GM19455 (cell line): ENCODE measurements around the gene TMX2.

Source experiments
- ATAC-seq: cut with Tn5 transposase; IDR thresholded peaks from one replicate; pipeline ENCODE4 v1.9.1; 2021; ENCODE audit not compliant: unreplicated experiment

TMX2 gene

GRCh38 chr11:57763568-57763967 lies 51.2 kb downstream of the TMX2 start:
- ATAC-seq = no peak

- no peak for ATAC-seq
These were observed 51.6 kb downstream of the TMX2 start for GRCh38 chr11:57764021-57764420.

GRCh38 chr11:57764566-57764965 lies 52.2 kb downstream of the TMX2 start:
- no peak for ATAC-seq

- no peak for ATAC-seq
These were observed 52.6 kb downstream of the TMX2 start for GRCh38 chr11:57764972-57765371.

- no peak for ATAC-seq
These were observed 58.4 kb downstream of the TMX2 start for GRCh38 chr11:57770793-57771192.

GRCh38 chr11:57771365-57771764 lies 59.0 kb downstream of the TMX2 start:
- no peak for ATAC-seq

GRCh38 chr11:57772562-57772961 lies 60.2 kb downstream of the TMX2 start:
- ATAC-seq = no peak

GRCh38 chr11:57773026-57773598 lies 60.7 kb downstream of the TMX2 start:
- no peak for ATAC-seq

- no peak for ATAC-seq
These were observed 63.1 kb downstream of the TMX2 start for GRCh38 chr11:57775491-57775890.

- no peak for ATAC-seq
These were observed 63.7 kb downstream of the TMX2 start for GRCh38 chr11:57776031-57776521.

GRCh38 chr11:57776577-57777210 lies 64.3 kb downstream of the TMX2 start:
- no peak for ATAC-seq

- ATAC-seq = no peak
These were observed 65.5 kb downstream of the TMX2 start for GRCh38 chr11:57777969-57778317.

GRCh38 chr11:57778318-57779037 lies 66.1 kb downstream of the TMX2 start:
- no peak for ATAC-seq

- ATAC-seq = no peak
These were observed 66.9 kb downstream of the TMX2 start for GRCh38 chr11:57779276-57779675.

GRCh38 chr11:57781529-57781943 lies 69.1 kb downstream of the TMX2 start:
- no peak for ATAC-seq

- ATAC-seq = no peak
These were observed 72.7 kb downstream of the TMX2 start for GRCh38 chr11:57785072-57785471.

- no peak for ATAC-seq
These were observed 74.0 kb downstream of the TMX2 start for GRCh38 chr11:57786436-57786835.

GRCh38 chr11:57787006-57787604 lies 74.7 kb downstream of the TMX2 start:
- ATAC-seq = no peak

GRCh38 chr11:57787920-57788702 lies 75.7 kb downstream of the TMX2 start:
- ATAC-seq = peak; percentile 45

- no peak for ATAC-seq
These were observed 76.3 kb downstream of the TMX2 start for GRCh38 chr11:57788703-57789088.
